GM18520 (cell line): ENCODE results near the gene LRRC15.

Experiments
- ATAC-seq: cut with Tn5 transposase; IDR thresholded peaks from one replicate; pipeline ENCODE4 v1.9.1; 2021; ENCODE audit not compliant: unreplicated experiment

Gene LRRC15

DNA sequence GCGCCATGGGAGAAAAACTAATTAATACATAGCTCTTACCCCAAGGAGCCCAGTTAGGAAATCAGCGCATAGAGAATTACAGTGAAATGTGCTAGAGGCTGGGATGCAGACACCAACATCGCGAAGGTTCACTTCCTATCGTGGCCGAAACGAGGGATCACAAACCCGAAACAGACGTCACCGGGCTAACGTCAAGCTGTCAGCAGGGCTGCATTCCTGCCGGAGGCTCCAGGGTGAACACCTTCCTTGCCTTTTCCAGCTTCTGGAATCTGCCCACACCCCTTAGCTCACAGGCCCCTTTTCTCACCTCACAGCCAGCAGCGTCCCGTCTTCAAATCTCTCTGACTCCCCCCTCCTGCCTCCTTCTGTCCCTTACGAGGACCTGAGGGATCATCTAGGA, 16.5 kb upstream of the LRRC15 start:
- no peak for ATAC-seq

GRCh38 chr3:194384569-194385001, 15.0 kb upstream of the LRRC15 start:
- ATAC-seq, result no peak

- no peak for ATAC-seq
These were observed 14.6 kb upstream of the LRRC15 start for GRCh38 chr3:194384156-194384555.

DNA sequence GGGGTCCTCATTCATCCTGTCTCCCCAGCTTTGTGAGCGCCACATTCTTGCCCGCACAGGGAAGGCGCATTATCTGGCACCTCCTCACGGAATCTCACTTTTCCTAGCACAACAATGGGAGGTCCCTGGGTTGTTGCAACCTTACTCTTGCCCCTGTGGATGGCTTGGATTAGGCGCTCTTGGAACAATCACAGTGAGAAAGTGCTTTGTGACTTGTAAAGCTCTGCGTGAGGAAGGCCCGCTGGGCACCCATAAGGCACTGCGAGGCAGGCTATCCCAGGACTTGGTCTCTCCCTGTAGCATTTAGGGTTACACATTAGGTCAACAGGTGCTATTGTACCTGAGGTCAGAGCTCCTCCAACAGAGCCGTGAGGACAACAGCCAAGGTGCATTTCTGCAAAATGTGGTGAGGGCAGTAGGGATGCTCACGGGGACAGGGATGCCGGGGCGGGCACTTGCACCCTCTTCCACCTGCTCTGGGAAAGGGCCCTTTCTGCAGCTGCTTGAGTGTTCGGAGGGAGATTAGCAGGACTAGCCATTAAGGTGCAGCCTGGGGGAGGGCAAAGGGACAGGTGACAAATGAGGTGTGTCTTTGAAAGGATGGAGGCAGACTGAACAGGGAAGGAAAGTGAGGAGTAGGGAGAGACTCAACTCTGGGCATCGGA, 13.9 kb upstream of the LRRC15 start:
- no peak for ATAC-seq

- ATAC-seq, result no peak
These were observed 13.3 kb upstream of the LRRC15 start for GRCh38 chr3:194382892-194383223.

GRCh38 chr3:194382196-194382891, 12.8 kb upstream of the LRRC15 start:
- ATAC-seq, result no peak

DNA sequence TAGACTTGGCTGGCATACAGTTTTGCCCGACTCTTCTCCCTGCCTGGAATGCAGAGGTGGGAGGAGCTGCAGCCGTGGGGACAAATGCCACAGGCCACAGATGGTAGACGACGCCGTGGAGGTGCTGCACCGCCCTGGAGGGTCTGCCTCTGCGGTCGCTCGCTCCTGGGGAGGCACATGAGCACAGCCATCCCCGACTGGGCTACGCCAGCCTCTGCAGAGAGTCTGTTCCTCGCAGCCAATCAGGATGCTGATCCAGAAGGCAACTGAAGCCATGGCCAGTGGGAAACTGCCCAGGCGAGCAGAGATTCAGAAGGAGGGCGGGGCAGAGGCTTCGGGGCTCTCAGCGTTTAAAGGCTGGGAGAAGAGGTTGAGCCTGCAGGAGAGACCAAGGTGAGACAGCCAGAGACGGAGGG, 11.9 kb upstream of the LRRC15 start:
- ATAC-seq, result no peak

- ATAC-seq, result no peak
These were observed 10.8 kb upstream of the LRRC15 start for GRCh38 chr3:194380326-194380725.

GRCh38 chr3:194379651-194380050, 10.1 kb upstream of the LRRC15 start:
- ATAC-seq, result no peak

DNA sequence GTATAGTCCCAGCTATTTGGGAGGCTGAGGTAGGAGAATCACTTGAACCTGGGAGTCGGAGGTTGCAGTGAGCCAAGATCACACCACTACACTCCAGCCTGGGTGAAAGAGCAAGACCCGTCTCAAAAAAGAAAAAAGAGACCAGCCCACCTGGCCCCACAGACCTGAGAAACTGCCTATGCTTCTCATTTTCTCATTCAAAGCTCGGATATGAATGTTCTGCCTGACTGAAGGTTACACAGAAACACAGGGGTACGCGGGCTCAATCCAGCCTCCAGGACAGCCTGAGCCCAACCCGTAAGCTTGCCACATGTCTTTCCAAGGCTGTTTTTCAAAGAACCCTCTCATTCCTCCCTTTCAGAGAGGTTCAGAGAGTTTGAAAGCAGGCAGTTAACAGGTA, 9.7 kb upstream of the LRRC15 start:
- no peak for ATAC-seq

DNA sequence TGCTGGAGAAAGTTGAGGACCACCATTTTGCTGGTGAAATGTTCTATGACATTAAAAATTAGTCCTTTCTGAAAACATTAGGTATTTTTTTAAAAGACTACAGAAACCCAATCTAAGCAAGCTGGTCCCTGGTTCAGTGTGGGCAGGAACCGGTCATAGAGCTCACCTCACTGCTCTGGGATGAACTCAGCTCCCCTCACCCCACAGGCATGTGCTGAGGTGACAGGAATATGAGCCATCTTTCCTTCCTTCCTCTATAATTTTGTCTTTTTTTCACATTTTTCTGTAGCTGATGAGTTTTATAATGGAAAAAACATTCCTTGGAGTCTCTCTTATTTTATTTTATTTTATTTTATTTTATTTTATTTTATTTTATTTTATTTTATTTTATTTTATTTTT, 8.2 kb upstream of the LRRC15 start:
- ATAC-seq, result no peak

GRCh38 chr3:194376241-194376560, 6.7 kb upstream of the LRRC15 start:
- no peak for ATAC-seq

DNA sequence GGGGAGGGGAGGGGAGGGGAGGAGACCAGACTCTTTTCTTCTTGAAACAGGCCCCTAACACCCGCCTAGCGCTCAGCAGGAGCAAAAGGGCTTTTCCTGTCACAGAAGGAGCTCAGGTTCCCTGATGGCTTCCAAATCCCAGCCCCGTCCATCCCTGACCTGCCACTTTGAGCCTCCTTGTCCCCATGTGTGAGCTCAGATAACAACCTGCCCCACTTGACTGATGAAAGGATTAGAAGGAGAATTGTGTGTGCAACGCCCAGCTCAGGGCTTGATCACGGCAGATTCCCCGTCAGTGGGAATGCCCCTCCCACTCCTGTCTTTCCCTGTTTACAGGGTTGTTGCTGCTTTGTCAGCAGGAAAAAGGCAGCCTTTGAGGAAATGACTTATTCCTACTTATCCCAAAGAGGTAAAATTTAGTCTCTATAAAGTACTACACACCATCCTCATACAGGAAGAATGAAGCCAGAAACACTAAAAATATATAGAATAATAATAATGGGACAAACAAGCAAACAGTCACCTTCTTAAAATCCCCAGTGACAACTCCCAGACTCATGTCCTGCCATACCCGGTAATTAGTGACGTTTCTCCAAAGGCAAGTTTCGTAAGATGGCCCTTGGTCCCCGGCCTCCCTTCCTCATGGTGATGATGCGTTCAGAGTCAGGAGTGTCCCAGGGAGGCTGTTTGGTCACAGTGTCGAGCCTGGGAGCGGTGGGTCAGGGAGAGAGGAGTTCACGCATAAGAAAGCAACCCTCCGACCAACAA, 6.1 kb upstream of the LRRC15 start:
- ATAC-seq, result no peak

- ATAC-seq, result no peak
These were observed 5.4 kb upstream of the LRRC15 start for GRCh38 chr3:194374935-194375334.

DNA sequence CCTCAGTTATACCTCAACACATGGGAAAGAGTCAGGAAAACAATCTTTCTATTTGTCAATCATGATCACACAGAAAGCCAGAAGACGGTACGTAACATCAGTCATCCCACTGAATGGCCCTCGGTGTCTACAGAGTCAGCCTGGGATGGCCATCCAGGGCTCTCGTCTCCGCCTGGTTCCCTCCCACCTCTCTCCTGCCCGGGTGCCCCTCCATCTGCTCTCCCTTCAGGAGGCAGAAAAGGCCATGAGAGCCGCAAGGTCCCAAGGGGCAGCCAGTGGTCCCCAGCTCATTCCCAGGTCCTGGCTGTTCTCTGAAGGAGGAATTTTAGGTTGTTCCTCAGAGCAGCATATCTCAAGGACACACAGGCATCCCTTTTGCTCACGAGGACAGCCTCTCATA, 4.4 kb upstream of the LRRC15 start:
- no peak for ATAC-seq

GRCh38 chr3:194373028-194373427, 3.5 kb upstream of the LRRC15 start:
- ATAC-seq, result no peak

DNA sequence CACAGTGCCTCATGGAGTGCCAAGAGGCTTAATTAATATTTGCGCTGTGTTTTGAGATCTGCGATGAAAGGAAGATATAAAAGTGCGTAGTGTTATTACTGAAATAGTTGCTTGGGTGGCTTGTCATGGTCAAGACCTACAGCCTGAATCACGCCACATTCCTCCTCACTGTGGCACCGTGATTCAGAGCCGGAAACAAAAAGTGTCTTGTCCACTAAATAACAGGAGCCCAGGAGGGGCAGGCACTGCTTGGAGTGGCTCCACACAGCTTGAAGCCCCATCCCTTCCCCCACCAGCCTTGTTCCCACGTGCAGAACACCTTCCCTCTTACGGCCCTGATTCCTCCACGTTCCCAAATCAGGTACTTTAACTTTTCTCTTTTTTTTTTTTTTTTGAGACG, 1.2 kb upstream of the LRRC15 start:
- ATAC-seq, result no peak

DNA sequence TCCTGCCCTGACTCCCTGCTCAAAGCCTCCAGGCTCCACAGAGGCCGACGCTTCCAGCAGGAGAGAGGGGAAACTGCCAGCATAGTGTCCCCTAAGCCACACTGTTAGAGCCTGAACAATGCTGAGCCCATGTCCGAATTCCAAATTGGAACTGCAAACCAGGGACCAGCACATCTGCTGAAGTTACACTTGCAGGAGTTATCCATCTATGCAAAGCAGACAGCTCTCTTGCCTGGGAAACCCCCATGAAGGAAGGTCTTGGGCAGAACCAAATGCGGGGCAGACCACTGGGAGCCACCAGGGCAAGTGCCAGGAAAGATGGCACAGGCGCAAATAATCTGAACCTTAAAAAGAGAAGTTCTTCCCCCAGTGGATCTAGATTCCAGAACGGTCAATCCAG, 625 bp downstream of the LRRC15 start:
- ATAC-seq, result no peak

DNA sequence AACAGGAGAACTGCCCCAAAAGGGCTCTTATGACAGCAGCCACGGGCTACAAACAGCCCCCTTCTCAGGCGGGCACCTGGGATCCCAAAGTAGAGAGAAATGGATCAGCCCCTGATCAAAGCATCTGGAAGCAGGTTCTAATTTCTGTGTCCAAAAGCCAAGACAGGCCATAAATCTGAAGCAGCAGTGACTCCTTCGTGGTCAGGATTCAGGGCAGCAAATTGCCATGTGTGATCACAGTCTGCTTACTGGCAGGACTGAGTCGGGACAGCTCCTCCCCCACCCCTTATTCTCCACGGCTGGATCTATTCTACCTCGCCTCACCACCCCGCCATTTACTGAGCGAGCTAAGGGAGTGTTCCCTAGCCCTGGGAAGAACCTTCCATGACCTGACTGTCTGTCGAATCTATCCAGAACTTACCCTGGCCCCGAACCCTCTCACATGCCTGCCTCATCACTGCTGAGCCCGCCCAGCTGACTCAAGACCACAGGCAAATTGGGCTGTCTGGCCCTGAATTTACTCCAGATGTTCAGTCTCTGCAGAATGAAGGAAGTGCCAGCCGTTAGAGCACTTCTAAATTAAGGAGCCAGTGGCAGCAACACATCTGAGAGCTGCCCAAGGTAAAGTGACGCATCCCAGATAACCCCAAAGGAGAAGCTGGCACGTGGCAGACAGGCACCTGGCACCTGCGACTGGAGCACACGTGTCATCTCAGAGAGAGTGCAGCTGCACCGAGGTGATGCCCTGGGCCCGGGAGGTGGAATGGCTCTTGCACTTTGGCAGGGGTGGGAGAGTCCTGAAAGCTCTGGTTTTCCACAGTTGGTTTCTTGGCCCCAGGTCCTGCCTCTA, 1.3 kb downstream of the LRRC15 start:
- no peak for ATAC-seq

DNA sequence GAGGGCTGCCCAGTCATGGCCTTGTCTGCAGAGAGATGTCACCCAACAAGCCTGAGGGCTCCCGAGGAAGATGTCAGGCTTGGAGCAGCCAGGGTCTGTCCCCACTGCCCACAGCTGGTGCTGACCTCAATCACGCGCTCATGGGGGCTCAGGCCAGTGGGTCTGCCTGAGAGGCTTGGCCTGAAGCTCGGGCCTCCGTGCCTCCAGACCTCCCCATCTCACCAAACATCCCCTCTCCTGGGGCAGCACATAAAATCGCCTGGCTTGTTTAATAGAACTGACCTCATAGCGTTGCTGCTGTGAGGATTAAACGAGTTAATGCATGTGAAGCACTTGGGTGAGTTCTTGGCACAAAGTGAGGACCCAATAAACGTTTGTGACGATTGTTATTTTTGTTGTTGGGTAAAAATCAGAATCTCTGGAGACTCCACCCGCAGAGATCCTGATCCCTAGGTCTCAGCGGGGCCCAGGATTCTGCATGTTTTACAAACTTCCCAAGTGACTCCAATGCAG, 3.5 kb downstream of the LRRC15 start:
- ATAC-seq, result no peak

- no peak for ATAC-seq
These were observed 4.0 kb downstream of the LRRC15 start for GRCh38 chr3:194365526-194365925.
